OCI-LY7 (cell line): Measurements from ENCODE around the gene DBNDD1. TPM values are rescaled to one million over a fixed set of nuclear protein-coding genes. Genes with fewer than 3 reads are reported as not detected.

Experiments used
- BruUV-seq: library from RNA; stranded (reverse); fragments of 400-500 nt; replicated peaks from 2 replicates; lab custom pipeline; 2021; lab: Mats Ljungman, UMichigan
- CTCF ChIA-PET: fragments of 300-600 bp; sonication (Branson Sonifier 250); formaldehyde crosslinking; loops from one replicate; lab custom pipeline; 2022; ENCODE audit warnings: antibody characterized with exemption; ENCODE audit not compliant: unreplicated experiment; lab: Charles Lee
- POLR2A ChIA-PET: fragments of 300-600 bp; sonication (Branson Sonifier 250); formaldehyde crosslinking; loops from one replicate; lab custom pipeline; 2022; ENCODE audit warnings: antibody characterized with exemption; lab: Charles Lee
- DNase-seq: peaks from one replicate; pipeline ENCODE4 v3.0.0-alpha.2; 2015; ENCODE audit warnings: low spot score
- H2AFZ ChIP-seq: fragments of 200-600 bp; sonication (generic), shearing (Covaris generic); 2 replicates; pipeline ENCODE4 v1.6.1; 2014; ENCODE audit warnings: mild to moderate bottlenecking, antibody characterized with exemption, low read length, moderate library complexity
- H3K27ac ChIP-seq: fragments of 200-600 bp; sonication (generic); 2 replicates; pipeline ENCODE4 v1.5.1; 2014; ENCODE audit warnings: mixed run types, low read depth, mild to moderate bottlenecking, moderate library complexity, low read length, inconsistent platforms; ENCODE audit not compliant: poor library complexity, severe bottlenecking
- H3K36me3 ChIP-seq: fragments of 200-600 bp; sonication (generic); 2 replicates; pipeline ENCODE4 v1.6.1; 2014; ENCODE audit warnings: mild to moderate bottlenecking, antibody characterized with exemption, low read length, moderate library complexity, mixed read lengths; ENCODE audit not compliant: insufficient read depth
- H3K4me1 ChIP-seq: fragments of 200-600 bp; sonication (generic); 2 replicates; pipeline ENCODE4 v1.5.1; 2014; ENCODE audit warnings: mild to moderate bottlenecking, low read length; ENCODE audit not compliant: insufficient read depth, poor library complexity, severe bottlenecking
- H3K4me2 ChIP-seq: fragments of 200-600 bp; sonication (generic); 2 replicates; pipeline ENCODE4 v1.6.1; 2014; ENCODE audit warnings: mild to moderate bottlenecking, low read length
- H3K4me3 ChIP-seq: fragments of 200-600 bp; sonication (generic); 2 replicates; pipeline ENCODE4 v1.5.1; 2014; ENCODE audit warnings: mild to moderate bottlenecking, low read depth, low read length; ENCODE audit not compliant: poor library complexity, severe bottlenecking
- H3K79me2 ChIP-seq: fragments of 200-600 bp; sonication (generic); 2 replicates; pipeline ENCODE4 v1.6.1; 2016; ENCODE audit warnings: low read depth, mild to moderate bottlenecking, low read length, moderate library complexity, mixed read lengths; ENCODE audit not compliant: insufficient read depth
- H3K9me2 ChIP-seq: fragments of 200-600 bp; sonication (generic); 2 replicates; pipeline ENCODE4 v1.6.1; 2016; ENCODE audit warnings: mild to moderate bottlenecking, low read length, mixed read lengths; ENCODE audit not compliant: insufficient read depth
- H3K9me3 ChIP-seq: fragments of 200-600 bp; sonication (generic); 2 replicates; pipeline ENCODE4 v1.6.1; 2014; ENCODE audit warnings: mild to moderate bottlenecking, mixed run types, low read length, mixed read lengths
- H4K20me1 ChIP-seq: fragments of 200-600 bp; sonication (generic); 2 replicates; pipeline ENCODE4 v1.6.1; 2014; ENCODE audit warnings: mild to moderate bottlenecking, antibody characterized with exemption, low read length, moderate library complexity, mixed read lengths; ENCODE audit not compliant: insufficient read depth
- CTCF ChIP-seq: fragments of 200-600 bp; sonication (generic); conservative IDR thresholded peaks from 2 replicates; pipeline ENCODE4 v1.5.1; 2014; ENCODE audit warnings: mild to moderate bottlenecking, antibody characterized with exemption, low read length, moderate library complexity, mixed read lengths
- EZH2phosphoT487 ChIP-seq: fragments of 200-600 bp; sonication (generic); IDR thresholded peaks from 2 replicates; pipeline ENCODE4 v1.6.1; 2018; ENCODE audit warnings: low read depth, borderline replicate concordance, mild to moderate bottlenecking, mixed run types, antibody characterized with exemption, low read length, moderate library complexity, mixed read lengths
- intact Hi-C: fragments of 100-400 bp; cut with micrococcal nuclease; formaldehyde crosslinking; loops from one replicate; pipeline ENCODE4 v1.10.0; 2022; ENCODE audit not compliant: unreplicated experiment
- total RNA-seq, 2 experiments: library from RNA; depleted of rRNA in 1 of 2; stranded (reverse); fragments of >200 nt in 1 of 2; shearing (Covaris generic) in 1 of 2; gene quantifications; 2 replicates each; pipeline ENCODE4 v1.2.3, GENCODE V29; 2014 to 2022

DBNDD1 gene
- total RNA-seq, 2 experiments from 2014 or later: 0.57 to 0.98 TPM

GRCh38 chr16:90020838-90021382, 1.7 kb upstream of the DBNDD1 start:
- DNase-seq: peak; percentile 16

GRCh38 chr16:90020260-90020837, 1.1 kb upstream of the DBNDD1 start:
- Histone ChIP-seq H3K9me3 (no peaks in the 10 kb centered on the region), H3K4me3 (no peak overlapping the region), H4K20me1 (no peaks in the 10 kb centered on the region), H2AFZ (no peak overlapping the region), H3K27ac (no peak overlapping the region), H3K4me2 (peak overlapping the region; percentile 66; the same call in 1 of the 2 replicates), H3K4me1 (peaks cover 32% of the 10 kb centered on the region), H3K79me2 (no peaks in the 10 kb centered on the region), H3K36me3 (no peaks in the 10 kb centered on the region), H3K9me2 (no peaks in the 10 kb centered on the region)
- no peak for DNase-seq
- CTCF ChIA-PET: no interaction called here
- intact Hi-C loops: loop anchor here (2.0 kb wide), 1 partner anchor 98 kb away; the partner anchor contains the start of gene TUBB3
- BruUV-seq: no TSS peak
- POLR2A ChIA-PET: interaction anchor here (0.6 to 1.1 kb wide), 4 partner anchors 14 to 156 kb away, joined by 3 read pairs; no protein-coding TSS in a partner anchor
- no peak for TF ChIP-seq CTCF
- no peak for TF ChIP-seq EZH2phosphoT487

More at GRCh38 chr16:90020838-90021382, 1.7 kb upstream of the DBNDD1 start:
- 0 out of 2 replicates have a peak overlapping the region, but pooled peaks have one; percentile 20 for H3K4me2 ChIP-seq
- H2AFZ ChIP-seq: no peak overlapping the region
- no peaks in the 10 kb centered on the region for H4K20me1 ChIP-seq
- POLR2A ChIA-PET: interaction anchor here (0.7 to 1.1 kb wide), 2 partner anchors 13 to 95 kb away, joined by 3 read pairs; no protein-coding TSS in a partner anchor
- H3K27ac ChIP-seq: no peak overlapping the region
- TF ChIP-seq EZH2phosphoT487 (no peak), CTCF (no peak)
- H3K4me3 ChIP-seq: no peak overlapping the region
- intact Hi-C loops: loop anchor here (2.0 kb wide), 1 partner anchor 98 kb away; the partner anchor contains the start of gene TUBB3
- BruUV-seq: no TSS peak
- CTCF ChIA-PET: no interaction called here
- no peaks in the 10 kb centered on the region for H3K9me2 ChIP-seq
- no peaks in the 10 kb centered on the region for H3K9me3 ChIP-seq
- peaks cover 34% of the 10 kb centered on the region for H3K4me1 ChIP-seq
- no peaks in the 10 kb centered on the region for H3K79me2 ChIP-seq
- no peaks in the 10 kb centered on the region for H3K36me3 ChIP-seq
